H9 (cell line): ENCODE results near the gene MAPK14. TPM values are rescaled to one million over a fixed set of nuclear protein-coding genes. Genes with fewer than 3 reads are reported as not detected.
A peak's percentile ranks its signal among the peaks of the same experiment; 100 is the strongest.

Experiments used
- DNase-seq: peaks from one replicate; pipeline ENCODE4 v3.0.0-alpha.2; 2017
- H2AFZ ChIP-seq: one replicate; pipeline ENCODE4 v1.6.1; 2013; ENCODE audit warnings: mild to moderate bottlenecking, low read length, control low read depth, moderate library complexity
- H2AK5ac ChIP-seq: 2 replicates; pipeline ENCODE4 v1.6.1; 2013; ENCODE audit warnings: low read length, control low read depth, mixed read lengths; ENCODE audit not compliant: insufficient read length
- H2BK120ac ChIP-seq: one replicate; pipeline ENCODE4 v1.6.1; 2013; ENCODE audit warnings: low read depth, mild to moderate bottlenecking, low read length, control low read depth, inconsistent platforms; ENCODE audit not compliant: poor library complexity, severe bottlenecking
- H2BK12ac ChIP-seq: 2 replicates; pipeline ENCODE4 v1.6.1; 2013; ENCODE audit warnings: low read length, control low read depth, mixed read lengths, low read depth; ENCODE audit not compliant: insufficient read length
- H2BK15ac ChIP-seq: 2 replicates; pipeline ENCODE4 v1.6.1; 2013; ENCODE audit warnings: low read depth, low read length, control low read depth
- H2BK20ac ChIP-seq: one replicate; pipeline ENCODE4 v1.6.1; 2013; ENCODE audit warnings: low read depth, mild to moderate bottlenecking, low read length, control low read depth, inconsistent platforms; ENCODE audit not compliant: poor library complexity, severe bottlenecking
- H2BK5ac ChIP-seq: 2 replicates; pipeline ENCODE4 v1.6.1; 2013; ENCODE audit warnings: low read length, control low read depth, mixed read lengths; ENCODE audit not compliant: insufficient read length
- H3K14ac ChIP-seq: 2 replicates; pipeline ENCODE4 v1.6.1; 2013; ENCODE audit warnings: low read length, control low read depth; ENCODE audit not compliant: insufficient read depth
- H3K18ac ChIP-seq: 2 replicates; pipeline ENCODE4 v1.6.1; 2013; ENCODE audit warnings: low read depth, mild to moderate bottlenecking, mixed read lengths, low read length, control low read depth; ENCODE audit not compliant: insufficient read length
- H3K23ac ChIP-seq: 2 replicates; pipeline ENCODE4 v1.6.1; 2013; ENCODE audit warnings: low read length, control low read depth, mixed read lengths, low read depth; ENCODE audit not compliant: insufficient read length
- H3K23me2 ChIP-seq: 2 replicates; pipeline ENCODE4 v1.6.1; 2013; ENCODE audit warnings: low read depth, mild to moderate bottlenecking, mixed read lengths, low read length, control low read depth; ENCODE audit not compliant: insufficient read length, poor library complexity, severe bottlenecking
- H3K27ac ChIP-seq: 2 replicates; pipeline ENCODE4 v1.5.1; 2013; ENCODE audit warnings: low read length, control low read depth, mixed read lengths, low read depth; ENCODE audit not compliant: insufficient read length
- H3K27me3 ChIP-seq: 2 replicates; pipeline ENCODE4 v1.6.1; 2013; ENCODE audit warnings: low read length, control low read depth, inconsistent platforms; ENCODE audit not compliant: insufficient read depth
- H3K4ac ChIP-seq: 2 replicates; pipeline ENCODE4 v1.6.1; 2013; ENCODE audit warnings: low read depth, mild to moderate bottlenecking, control low read depth, inconsistent platforms, low read length, moderate library complexity
- H3K4me1 ChIP-seq: 2 replicates; pipeline ENCODE4 v1.6.1; 2013; ENCODE audit warnings: low read length, control low read depth, inconsistent platforms; ENCODE audit not compliant: insufficient read depth
- H3K4me2 ChIP-seq: 2 replicates; pipeline ENCODE4 v1.6.1; 2013; ENCODE audit warnings: low read length, control low read depth, mixed read lengths; ENCODE audit not compliant: insufficient read length, insufficient read depth
- H3K56ac ChIP-seq: 2 replicates; pipeline ENCODE4 v1.6.1; 2013; ENCODE audit warnings: low read depth, mild to moderate bottlenecking, mixed read lengths, low read length, control low read depth; ENCODE audit not compliant: insufficient read length
- H3K79me1 ChIP-seq: 2 replicates; pipeline ENCODE4 v1.6.1; 2013; ENCODE audit warnings: low read depth, mild to moderate bottlenecking, moderate library complexity, low read length, control low read depth, inconsistent platforms; ENCODE audit not compliant: insufficient read depth, poor library complexity, severe bottlenecking
- H3K79me2 ChIP-seq: 2 replicates; pipeline ENCODE4 v1.6.1; 2013; ENCODE audit warnings: low read length, control low read depth, inconsistent platforms; ENCODE audit not compliant: insufficient read depth
- H3K9ac ChIP-seq: 2 replicates; pipeline ENCODE4 v1.6.1; 2013; ENCODE audit warnings: low read length, control low read depth, mixed read lengths; ENCODE audit not compliant: insufficient read length; ENCODE audit errors: extremely low read depth
- H3K9me3 ChIP-seq: one replicate; pipeline ENCODE4 v1.6.1; 2013; ENCODE audit warnings: low read depth, low read length, inconsistent platforms; ENCODE audit not compliant: control insufficient read depth
- H3T11ph ChIP-seq: one replicate; pipeline ENCODE4 v1.6.1; 2013; ENCODE audit warnings: mild to moderate bottlenecking, low read length, control low read depth, inconsistent platforms
- H4K20me1 ChIP-seq: one replicate; pipeline ENCODE4 v1.6.1; 2013; ENCODE audit not compliant: control insufficient read depth, insufficient read length, insufficient read depth
- H4K5ac ChIP-seq: 2 replicates; pipeline ENCODE4 v1.6.1; 2013; ENCODE audit warnings: low read depth, mild to moderate bottlenecking, mixed read lengths, low read length, control low read depth; ENCODE audit not compliant: insufficient read length
- H4K8ac ChIP-seq: replicated peaks from 2 replicates; pipeline ENCODE4 v1.6.1; 2013; ENCODE audit warnings: low read length, control low read depth, mixed read lengths, low read depth; ENCODE audit not compliant: insufficient read length
- H4K91ac ChIP-seq: 2 replicates; pipeline ENCODE4 v1.6.1; 2013; ENCODE audit warnings: low read depth, mild to moderate bottlenecking, moderate library complexity, mixed read lengths, low read length, control low read depth; ENCODE audit not compliant: insufficient read length
- H3K27ac Mint-ChIP-seq, 3 experiments: 2 replicates in 2 of 3; 3 replicates in 1 of 3; pipeline ENCODE4 v1.8.0; 2020 to 2021; ENCODE audit warnings: mixed read lengths in 3 of 3, mild to moderate bottlenecking in 1 of 3, moderate library complexity in 1 of 3
- H3K27me3 Mint-ChIP-seq: 2 replicates; pipeline ENCODE4 v1.8.0; 2021; ENCODE audit warnings: low read depth, mild to moderate bottlenecking, moderate library complexity, mixed read lengths
- H3K36me3 Mint-ChIP-seq, 3 experiments: 2 replicates in 2 of 3; 3 replicates in 1 of 3; pipeline ENCODE4 v1.8.0; 2020 to 2021; ENCODE audit warnings: low read depth in 3 of 3, mixed read lengths in 3 of 3; ENCODE audit not compliant: insufficient read depth in 1 of 3
- H3K4me1 Mint-ChIP-seq, 2 experiments: 2 replicates each; pipeline ENCODE4 v1.8.0; 2020; ENCODE audit warnings: mixed read lengths in 2 of 2
- H3K4me3 Mint-ChIP-seq, 2 experiments: 2 replicates in 1 of 2; 3 replicates in 1 of 2; pipeline ENCODE4 v1.8.0; 2020 to 2021; ENCODE audit warnings: mild to moderate bottlenecking in 2 of 2, mixed read lengths in 2 of 2, moderate library complexity in 1 of 2
- H3K9me3 Mint-ChIP-seq, 2 experiments: 2 replicates in 1 of 2; 3 replicates in 1 of 2; pipeline ENCODE4 v1.8.0; 2020; ENCODE audit warnings: mild to moderate bottlenecking in 2 of 2, mixed read lengths in 2 of 2, moderate library complexity in 1 of 2
- WGBS: extraction: QIAGEN DNeasy Blood & Tissue Kit; methylation state at CpG from one replicate; pipeline ENCODE4 v1.1.7; 2013; ENCODE audit warnings: missing lambda C conversion rate, low lambda C conversion rate, mixed read lengths; ENCODE audit not compliant: insufficient read length; ENCODE audit errors: extremely low coverage; 5-methylcytosine and 5-hydroxymethylcytosine counted together
- total RNA-seq: library from RNA; stranded (reverse); gene quantifications from 2 replicates; pipeline ENCODE4 v1.2.1, GENCODE V29; 2021
- TF ChIP-seq, protein P1 (sequence below): fragments of 200-600 bp; sonication (generic); conservative IDR thresholded peaks from 3 replicates; pipeline ENCODE4 v1.8.0; 2021; ENCODE audit warnings: antibody characterized with exemption, mild to moderate bottlenecking

MAPK14 gene
- total RNA-seq, 1 experiment from 2014 or later: 40.5 TPM

DNA sequence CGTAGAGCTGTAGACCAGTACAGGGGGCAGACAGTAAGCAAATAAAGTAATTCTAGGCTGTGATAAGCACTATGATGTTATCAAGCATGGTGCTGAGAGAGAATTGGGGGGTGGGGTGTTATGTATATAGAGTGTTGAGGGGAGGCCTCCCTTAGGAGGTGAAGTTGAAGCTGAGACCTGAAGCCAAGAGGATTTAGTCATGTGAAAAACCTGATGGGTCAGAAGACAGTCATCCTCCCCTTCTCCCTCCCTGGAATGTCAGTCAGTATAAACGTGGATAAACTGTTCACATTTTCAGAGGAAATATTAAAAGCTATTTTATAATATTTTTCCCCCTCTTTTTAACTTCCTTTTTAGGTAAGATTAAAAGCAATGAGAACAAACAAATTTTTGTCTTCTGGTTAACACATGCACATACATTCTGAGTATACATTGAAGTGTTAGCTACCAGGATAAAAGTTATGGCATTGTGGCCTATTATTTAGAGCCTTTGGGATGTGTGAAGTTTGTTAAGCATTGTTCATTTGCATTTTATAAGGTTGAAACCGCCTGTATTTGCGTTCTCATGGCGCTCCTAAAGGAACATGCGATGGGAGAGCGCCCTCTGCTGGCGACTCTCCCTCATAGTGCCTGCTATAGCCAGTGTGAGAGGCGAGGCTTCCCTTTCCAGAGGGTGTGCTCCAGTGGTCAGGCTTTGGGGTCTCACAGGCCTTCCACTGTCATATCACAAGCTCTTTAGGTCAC is 67.3 kb downstream of the MAPK14 start:
- Histone ChIP-seq H4K8ac (no peak overlapping the region), H2BK5ac (no peak overlapping the region), H2BK12ac (no peak overlapping the region), H3K9me3 (no peaks in the 10 kb centered on the region), H2BK15ac (no peak overlapping the region), H3K14ac (no peak overlapping the region), H3K79me2 (no peaks in the 10 kb centered on the region), H2AK5ac (no peak overlapping the region), H2BK20ac (no peak overlapping the region), H3K79me1 (peaks cover 3% of the 10 kb centered on the region), H3K4ac (no peak overlapping the region), H2BK120ac (no peak overlapping the region), H3K4me1 (no peaks in the 10 kb centered on the region), H3K27me3 (no peaks in the 10 kb centered on the region), H3T11ph (no peak overlapping the region), H3K9ac (no peak overlapping the region), H3K23ac (no peak overlapping the region), H3K18ac (no peak overlapping the region), H2AFZ (no peak overlapping the region), H4K91ac (no peak overlapping the region), H3K23me2 (no peaks in the 10 kb centered on the region), H4K5ac (no peak overlapping the region), H3K4me2 (no peak overlapping the region), H3K27ac (no peak overlapping the region), H4K20me1 (no peaks in the 10 kb centered on the region), H3K56ac (no peak overlapping the region)
- DNase-seq: peak; percentile 74
- no peaks in the 10 kb centered on the region for H3K27me3 Mint-ChIP-seq
- no CpG with 5 or more reads among the region's 9 CpGs for WGBS
- no peak overlapping the region; a peak in 1 of 7 replicates for H3K27ac Mint-ChIP-seq
- peaks cover 0 to 26% (median 0%) of the 10 kb centered on the region in 3 experiments; a peak in 4 of 7 replicates for H3K36me3 Mint-ChIP-seq
- no peak overlapping the region for H3K4me3 Mint-ChIP-seq
- H3K9me3 Mint-ChIP-seq: no peaks in the 10 kb centered on the region
- TF ChIP-seq, protein P1, sequence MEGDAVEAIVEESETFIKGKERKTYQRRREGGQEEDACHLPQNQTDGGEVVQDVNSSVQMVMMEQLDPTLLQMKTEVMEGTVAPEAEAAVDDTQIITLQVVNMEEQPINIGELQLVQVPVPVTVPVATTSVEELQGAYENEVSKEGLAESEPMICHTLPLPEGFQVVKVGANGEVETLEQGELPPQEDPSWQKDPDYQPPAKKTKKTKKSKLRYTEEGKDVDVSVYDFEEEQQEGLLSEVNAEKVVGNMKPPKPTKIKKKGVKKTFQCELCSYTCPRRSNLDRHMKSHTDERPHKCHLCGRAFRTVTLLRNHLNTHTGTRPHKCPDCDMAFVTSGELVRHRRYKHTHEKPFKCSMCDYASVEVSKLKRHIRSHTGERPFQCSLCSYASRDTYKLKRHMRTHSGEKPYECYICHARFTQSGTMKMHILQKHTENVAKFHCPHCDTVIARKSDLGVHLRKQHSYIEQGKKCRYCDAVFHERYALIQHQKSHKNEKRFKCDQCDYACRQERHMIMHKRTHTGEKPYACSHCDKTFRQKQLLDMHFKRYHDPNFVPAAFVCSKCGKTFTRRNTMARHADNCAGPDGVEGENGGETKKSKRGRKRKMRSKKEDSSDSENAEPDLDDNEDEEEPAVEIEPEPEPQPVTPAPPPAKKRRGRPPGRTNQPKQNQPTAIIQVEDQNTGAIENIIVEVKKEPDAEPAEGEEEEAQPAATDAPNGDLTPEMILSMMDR: peak; percentile 98
- H3K4me1 Mint-ChIP-seq: peaks cover 3 to 13% of the 10 kb centered on the region in 2 experiments
